ENCODE results near the gene CDH18. TPM values are rescaled to one million over a fixed set of nuclear protein-coding genes. Genes with fewer than 3 reads are reported as not detected.

The CDH18 gene
- total and polyA plus RNA-seq, 2 of the 13 experiments (the other 11 are each of a cell fraction or from before 2014, with no cell fraction given) = not detected

DNA sequence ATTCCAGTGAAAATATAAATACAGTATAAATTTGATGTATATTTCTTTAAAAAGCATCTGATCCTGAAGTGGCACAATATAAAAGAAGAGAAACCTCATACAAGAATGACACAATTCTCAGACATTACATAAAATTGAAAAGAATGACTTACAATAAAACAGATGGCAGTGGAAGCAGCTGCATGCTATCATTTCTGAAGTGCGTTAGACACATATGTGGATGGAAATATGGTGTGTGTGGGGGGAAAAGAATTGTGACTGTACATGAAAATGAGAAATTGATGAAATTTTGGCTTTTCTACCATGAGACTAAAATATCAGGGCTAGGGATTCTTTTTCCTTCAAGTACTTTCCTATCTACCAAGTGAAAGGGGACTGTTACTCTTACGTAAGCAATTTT is 45.9 kb upstream of the CDH18 start (continued):
- no peak for TF ChIP-seq TCF7L2 (IDR thresholded peaks at IDR 0.05; ENCODE audit: low read depth, low read length)

DNA sequence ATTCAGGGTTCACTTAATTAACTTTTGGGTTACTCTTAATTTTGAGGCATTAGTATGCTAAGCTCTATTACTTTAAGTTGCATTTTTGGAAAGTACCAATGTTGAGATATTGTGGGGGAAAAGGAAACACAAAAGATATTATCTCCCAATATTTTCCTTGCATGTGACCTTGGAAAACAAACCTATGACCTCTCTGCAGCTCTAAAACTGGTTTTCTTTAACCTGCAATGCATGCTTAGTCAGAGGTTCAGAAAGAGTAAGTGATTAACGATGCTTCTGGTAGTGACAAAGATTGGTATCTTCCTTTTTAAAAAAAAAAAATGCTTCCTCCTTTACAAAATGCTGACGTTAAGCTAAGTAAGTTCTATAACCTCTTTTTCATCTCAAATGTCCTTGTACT is 44.9 kb upstream of the CDH18 start:
- intact Hi-C loops (cut with micrococcal nuclease; ENCODE audit: unreplicated experiment) = no loop called here
- H3K27me3 ChIP-seq (ENCODE audit: control insufficient read depth in 1 of 2, insufficient read depth in 2 of 2, low read length in 2 of 2) = no peaks in the 10 kb centered on the region
- no peaks in the 10 kb centered on the region for H3K79me2 ChIP-seq (ENCODE audit: insufficient read depth, low read length)
- 2% methylated on average over 2 of the region's 2 CpGs for WGBS (ENCODE audit: low lambda C conversion rate)
- no peak overlapping the region for H3K4me3 ChIP-seq (replicated peaks in 1 of 3; ENCODE audit: insufficient read depth in 1 of 3, low read depth in 2 of 3, low read length in 3 of 3)
- TF ChIP-seq HOXA7 (CRISPR knock-in tag; IDR thresholded peaks at IDR 0.05) (no peak), FOXA3 (CRISPR knock-in tag; IDR thresholded peaks at IDR 0.05) (no peak), ZNF678 (CRISPR knock-in tag; IDR thresholded peaks at IDR 0.05) (no peak), NCOA2 (CRISPR knock-in tag; IDR thresholded peaks at IDR 0.05) (no peak), KAT2B (IDR thresholded peaks at IDR 0.05; ENCODE audit: borderline replicate concordance, low read depth, low read length) (no peak), ZNF331 (CRISPR knock-in tag; IDR thresholded peaks at IDR 0.05) (no peak), HOXA9 (CRISPR knock-in tag; IDR thresholded peaks at IDR 0.05; ENCODE audit: borderline replicate concordance) (no peak), U2AF2 (IDR thresholded peaks at IDR 0.05; ENCODE audit: low read depth, low read length) (no peak)
- H3K4me1 ChIP-seq (ENCODE audit: insufficient read depth, low read length) = no peaks in the 10 kb centered on the region
- H4K20me1 ChIP-seq (ENCODE audit: insufficient read depth, low read length) = no peaks in the 10 kb centered on the region
- peaks cover 2% of the 10 kb centered on the region for H3K9me3 ChIP-seq (ENCODE audit: low read length)
- ChIA-PET CTCF (ENCODE audit: low intra/inter-chr PET ratio, low total read pairs) (no interaction called here), POLR2A (no interaction called here)
- ATAC-seq (no peak), DNase-seq (ENCODE audit: low spot score) (no peak), FAIRE-seq (no peak)
- H3K36me3 ChIP-seq (replicated peaks in 1 of 2; ENCODE audit: control insufficient read depth in 1 of 2, insufficient read depth in 2 of 2, low read length in 2 of 2) = no peaks in the 10 kb centered on the region
- H2AFZ ChIP-seq (ENCODE audit: low read length) = no peak overlapping the region
- no peak overlapping the region for H3K4me2 ChIP-seq (ENCODE audit: low read depth, low read length)
- H3K27ac ChIP-seq (ENCODE audit: extremely low read length, insufficient read depth, low read length) = no peak overlapping the region
- no TSS peak for BruUV-seq (replicated peaks)
- in situ Hi-C loops (cut with HindIII; ENCODE audit: extremely low pct_ligation_motif_present, low pct_unique_long_range_greater_than_20kb) = no loop called here
- H3K9ac ChIP-seq (ENCODE audit: insufficient read depth, low read depth, low read length) = no peak overlapping the region

DNA sequence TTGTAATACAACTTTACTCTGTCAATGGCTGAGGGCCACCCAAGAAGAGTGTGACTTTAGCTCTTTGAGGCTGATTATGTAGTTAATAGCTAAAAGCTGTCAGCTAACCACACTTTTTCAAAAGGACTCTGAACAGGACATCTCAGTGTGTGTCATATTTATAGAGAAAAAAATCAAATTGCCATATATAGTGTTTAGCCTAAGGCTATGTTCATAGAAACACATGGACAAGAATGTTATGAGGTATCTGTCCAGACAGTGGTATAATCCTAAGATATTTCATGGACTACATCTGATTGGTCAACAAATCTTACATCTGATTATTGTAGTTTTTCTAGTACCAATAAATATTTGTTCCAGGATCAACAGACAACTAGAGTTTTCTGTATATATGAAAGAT is 42.1 kb upstream of the CDH18 start:
- no peak for ATAC-seq
- BruUV-seq (replicated peaks) = no TSS peak
- CTCF ChIA-PET (ENCODE audit: low intra/inter-chr PET ratio, low total read pairs) = no interaction called here
- TF ChIP-seq FOXK1 (CRISPR knock-in tag; IDR thresholded peaks at IDR 0.05; ENCODE audit: borderline replicate concordance, low read depth) = no peak
- TF ChIP-seq RCOR2 (CRISPR knock-in tag; IDR thresholded peaks at IDR 0.05) = no peak
- TF ChIP-seq, protein P1, sequence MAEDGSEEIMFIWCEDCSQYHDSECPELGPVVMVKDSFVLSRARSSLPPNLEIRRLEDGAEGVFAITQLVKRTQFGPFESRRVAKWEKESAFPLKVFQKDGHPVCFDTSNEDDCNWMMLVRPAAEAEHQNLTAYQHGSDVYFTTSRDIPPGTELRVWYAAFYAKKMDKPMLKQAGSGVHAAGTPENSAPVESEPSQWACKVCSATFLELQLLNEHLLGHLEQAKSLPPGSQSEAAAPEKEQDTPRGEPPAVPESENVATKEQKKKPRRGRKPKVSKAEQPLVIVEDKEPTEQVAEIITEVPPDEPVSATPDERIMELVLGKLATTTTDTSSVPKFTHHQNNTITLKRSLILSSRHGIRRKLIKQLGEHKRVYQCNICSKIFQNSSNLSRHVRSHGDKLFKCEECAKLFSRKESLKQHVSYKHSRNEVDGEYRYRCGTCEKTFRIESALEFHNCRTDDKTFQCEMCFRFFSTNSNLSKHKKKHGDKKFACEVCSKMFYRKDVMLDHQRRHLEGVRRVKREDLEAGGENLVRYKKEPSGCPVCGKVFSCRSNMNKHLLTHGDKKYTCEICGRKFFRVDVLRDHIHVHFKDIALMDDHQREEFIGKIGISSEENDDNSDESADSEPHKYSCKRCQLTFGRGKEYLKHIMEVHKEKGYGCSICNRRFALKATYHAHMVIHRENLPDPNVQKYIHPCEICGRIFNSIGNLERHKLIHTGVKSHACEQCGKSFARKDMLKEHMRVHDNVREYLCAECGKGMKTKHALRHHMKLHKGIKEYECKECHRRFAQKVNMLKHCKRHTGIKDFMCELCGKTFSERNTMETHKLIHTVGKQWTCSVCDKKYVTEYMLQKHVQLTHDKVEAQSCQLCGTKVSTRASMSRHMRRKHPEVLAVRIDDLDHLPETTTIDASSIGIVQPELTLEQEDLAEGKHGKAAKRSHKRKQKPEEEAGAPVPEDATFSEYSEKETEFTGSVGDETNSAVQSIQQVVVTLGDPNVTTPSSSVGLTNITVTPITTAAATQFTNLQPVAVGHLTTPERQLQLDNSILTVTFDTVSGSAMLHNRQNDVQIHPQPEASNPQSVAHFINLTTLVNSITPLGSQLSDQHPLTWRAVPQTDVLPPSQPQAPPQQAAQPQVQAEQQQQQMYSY (CRISPR knock-in tag; IDR thresholded peaks at IDR 0.05) = no peak
- no peak for TF ChIP-seq YEATS4 (CRISPR knock-in tag; IDR thresholded peaks at IDR 0.05; ENCODE audit: borderline replicate concordance)
- TF ChIP-seq ZNF776 (CRISPR knock-in tag; IDR thresholded peaks at IDR 0.05) = no peak
- TF ChIP-seq, protein P2, sequence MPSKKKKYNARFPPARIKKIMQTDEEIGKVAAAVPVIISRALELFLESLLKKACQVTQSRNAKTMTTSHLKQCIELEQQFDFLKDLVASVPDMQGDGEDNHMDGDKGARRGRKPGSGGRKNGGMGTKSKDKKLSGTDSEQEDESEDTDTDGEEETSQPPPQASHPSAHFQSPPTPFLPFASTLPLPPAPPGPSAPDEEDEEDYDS (CRISPR knock-in tag; IDR thresholded peaks at IDR 0.05) = no peak
- no peak for TF ChIP-seq ARHGAP35 (CRISPR knock-in tag; IDR thresholded peaks at IDR 0.05; ENCODE audit: borderline replicate concordance)
- TF ChIP-seq ZFX (CRISPR knock-in tag; IDR thresholded peaks at IDR 0.05; ENCODE audit: low read depth) = no peak

More for the DNA sequence above, 42.1 kb upstream of the CDH18 start:
- DNase-seq (ENCODE audit: low spot score) (no peak), FAIRE-seq (no peak)
- POLR2A ChIA-PET = no interaction called here
- Histone ChIP-seq H3K9me3 (ENCODE audit: low read length) (no peaks in the 10 kb centered on the region), H3K27me3 (ENCODE audit: control insufficient read depth in 1 of 2, insufficient read depth in 2 of 2, low read length in 2 of 2) (no peaks in the 10 kb centered on the region), H4K20me1 (ENCODE audit: insufficient read depth, low read length) (no peaks in the 10 kb centered on the region), H3K27ac (ENCODE audit: extremely low read length, insufficient read depth, low read length) (no peak overlapping the region), H2AFZ (ENCODE audit: low read length) (no peak overlapping the region), H3K79me2 (ENCODE audit: insufficient read depth, low read length) (no peaks in the 10 kb centered on the region), H3K9ac (ENCODE audit: insufficient read depth, low read depth, low read length) (no peak overlapping the region), H3K36me3 (replicated peaks in 1 of 2; ENCODE audit: control insufficient read depth in 1 of 2, insufficient read depth in 2 of 2, low read length in 2 of 2) (no peaks in the 10 kb centered on the region), H3K4me1 (ENCODE audit: insufficient read depth, low read length) (no peaks in the 10 kb centered on the region), H3K4me3 (replicated peaks in 1 of 3; ENCODE audit: insufficient read depth in 1 of 3, low read depth in 2 of 3, low read length in 3 of 3) (no peak overlapping the region), H3K4me2 (ENCODE audit: low read depth, low read length) (no peak overlapping the region)
- in situ Hi-C loops (cut with HindIII; ENCODE audit: extremely low pct_ligation_motif_present, low pct_unique_long_range_greater_than_20kb) = no loop called here
- intact Hi-C loops (cut with micrococcal nuclease; ENCODE audit: unreplicated experiment) = no loop called here
